Measurements from ENCODE around the gene NCOA5. TPM values are rescaled to one million over a fixed set of nuclear protein-coding genes. Genes with fewer than 3 reads are reported as not detected.

Gene NCOA5
- total RNA-seq, 1 experiment from 2014 or later: 16.5 TPM

- Mint-ChIP-seq H3K27ac (no peak overlapping the region), H3K4me1 (peaks cover 27% of the 10 kb centered on the region), H3K27me3 (ENCODE audit: low read depth) (peaks cover 11% of the 10 kb centered on the region), H3K36me3 (no peaks in the 10 kb centered on the region), H3K4me3 (no peak overlapping the region), H3K9me3 (no peaks in the 10 kb centered on the region)
- ATAC-seq (peak; percentile 29), DNase-seq (ENCODE audit: low spot score) (no peak)
- POLR2A ChIA-PET: no interaction called here
- CTCF ChIA-PET: interaction anchor here (0.7 to 7.9 kb wide), 7 partner anchors 34 to 213 kb away, joined by 3 to 72 read pairs (median 5); no protein-coding TSS in a partner anchor
- TF ChIP-seq CDX4 (CRISPR knock-in tag; IDR thresholded peaks at IDR 0.05; ENCODE audit: borderline replicate concordance) (no peak), OVOL2 (CRISPR knock-in tag; IDR thresholded peaks at IDR 0.05; ENCODE audit: borderline replicate concordance) (no peak), NFYB (CRISPR knock-in tag; conservative IDR thresholded peaks at IDR 0.05; ENCODE audit: low read depth) (no peak), JAZF1 (CRISPR knock-in tag; IDR thresholded peaks at IDR 0.05) (no peak), PRDM15 (CRISPR knock-in tag; IDR thresholded peaks at IDR 0.05) (no peak), ZNF423 (CRISPR knock-in tag; IDR thresholded peaks at IDR 0.05) (no peak), ZNF671 (CRISPR knock-in tag; IDR thresholded peaks at IDR 0.05) (no peak), FOXP4 (CRISPR knock-in tag; IDR thresholded peaks at IDR 0.05) (no peak), NFE2L1 (CRISPR knock-in tag; IDR thresholded peaks at IDR 0.05) (no peak)
- TF ChIP-seq, protein P1, sequence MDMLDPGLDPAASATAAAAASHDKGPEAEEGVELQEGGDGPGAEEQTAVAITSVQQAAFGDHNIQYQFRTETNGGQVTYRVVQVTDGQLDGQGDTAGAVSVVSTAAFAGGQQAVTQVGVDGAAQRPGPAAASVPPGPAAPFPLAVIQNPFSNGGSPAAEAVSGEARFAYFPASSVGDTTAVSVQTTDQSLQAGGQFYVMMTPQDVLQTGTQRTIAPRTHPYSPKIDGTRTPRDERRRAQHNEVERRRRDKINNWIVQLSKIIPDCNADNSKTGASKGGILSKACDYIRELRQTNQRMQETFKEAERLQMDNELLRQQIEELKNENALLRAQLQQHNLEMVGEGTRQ (CRISPR knock-in tag; IDR thresholded peaks at IDR 0.05): no peak
Measured at GRCh38 chr20:46135856-46136633, 46.3 kb upstream of the NCOA5 start.

GRCh38 chr20:46134716-46135115 lies 45.0 kb upstream of the NCOA5 start:
- Mint-ChIP-seq H3K27ac (no peak overlapping the region), H3K4me3 (no peak overlapping the region), H3K27me3 (ENCODE audit: low read depth) (peaks cover 17% of the 10 kb centered on the region), H3K4me1 (peaks cover 24% of the 10 kb centered on the region), H3K36me3 (no peaks in the 10 kb centered on the region), H3K9me3 (no peaks in the 10 kb centered on the region)
- ChIA-PET CTCF (interaction anchor here (1.3 to 7.9 kb wide), 4 partner anchors 40 to 214 kb away, joined by 3 to 118 read pairs (median 55); no protein-coding TSS in a partner anchor), POLR2A (no interaction called here)
- no peak for ATAC-seq
- no peak for DNase-seq (ENCODE audit: low spot score)
- TF ChIP-seq IRF1 (CRISPR knock-in tag; IDR thresholded peaks at IDR 0.05) (no peak), CTCF (IDR thresholded peaks at IDR 0.05) (no peak), TEAD4 (CRISPR knock-in tag; IDR thresholded peaks at IDR 0.05) (no peak), RELA (CRISPR knock-in tag; IDR thresholded peaks at IDR 0.05; ENCODE audit: borderline replicate concordance) (no peak), ATF1 (CRISPR knock-in tag; IDR thresholded peaks at IDR 0.05) (no peak), ZBTB21 (CRISPR knock-in tag; IDR thresholded peaks at IDR 0.05; ENCODE audit: borderline replicate concordance) (no peak), TCF7 (CRISPR knock-in tag; IDR thresholded peaks at IDR 0.05; ENCODE audit: low read depth) (no peak), JAZF1 (CRISPR knock-in tag; IDR thresholded peaks at IDR 0.05) (no peak), NFE2L1 (CRISPR knock-in tag; IDR thresholded peaks at IDR 0.05) (no peak)
- TF ChIP-seq, protein P2, sequence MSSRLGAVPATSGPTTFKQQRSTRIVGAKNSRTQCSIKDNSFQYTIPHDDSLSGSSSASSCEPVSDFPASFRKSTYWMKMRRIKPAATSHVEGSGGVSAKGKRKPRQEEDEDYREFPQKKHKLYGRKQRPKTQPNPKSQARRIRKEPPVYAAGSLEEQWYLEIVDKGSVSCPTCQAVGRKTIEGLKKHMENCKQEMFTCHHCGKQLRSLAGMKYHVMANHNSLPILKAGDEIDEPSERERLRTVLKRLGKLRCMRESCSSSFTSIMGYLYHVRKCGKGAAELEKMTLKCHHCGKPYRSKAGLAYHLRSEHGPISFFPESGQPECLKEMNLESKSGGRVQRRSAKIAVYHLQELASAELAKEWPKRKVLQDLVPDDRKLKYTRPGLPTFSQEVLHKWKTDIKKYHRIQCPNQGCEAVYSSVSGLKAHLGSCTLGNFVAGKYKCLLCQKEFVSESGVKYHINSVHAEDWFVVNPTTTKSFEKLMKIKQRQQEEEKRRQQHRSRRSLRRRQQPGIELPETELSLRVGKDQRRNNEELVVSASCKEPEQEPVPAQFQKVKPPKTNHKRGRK (CRISPR knock-in tag; IDR thresholded peaks at IDR 0.05; ENCODE audit: borderline replicate concordance): no peak
- TF ChIP-seq, protein P1 (CRISPR knock-in tag; IDR thresholded peaks at IDR 0.05): no peak
